Caki2 (cell line): Measurements from ENCODE around the gene FAM98A. TPM values are rescaled to one million over a fixed set of nuclear protein-coding genes. Genes with fewer than 3 reads are reported as not detected.
A peak's percentile ranks its signal among the peaks of the same experiment; 100 is the strongest.

Source experiments
- DNase-seq: peaks from one replicate; pipeline ENCODE4 v3.0.0-alpha.2; 2015; ENCODE audit warnings: low read depth
- in situ Hi-C: cut with HindIII; loops from 2 replicates; pipeline ENCODE4 v1.10.0; 2016; ENCODE audit warnings: low sequenced_read_pairs, low pct_unique_long_range_greater_than_20kb, mixed read lengths
- total RNA-seq: library from RNA; depleted of rRNA; stranded (reverse); fragments of >200 nt; shearing (Covaris generic); gene quantifications from 2 replicates; pipeline ENCODE4 v1.2.3, GENCODE V29; 2014; ENCODE audit warnings: low replicate concordance

Gene FAM98A
- total RNA-seq, 1 experiment from 2014 or later = 4.0 TPM

DNA sequence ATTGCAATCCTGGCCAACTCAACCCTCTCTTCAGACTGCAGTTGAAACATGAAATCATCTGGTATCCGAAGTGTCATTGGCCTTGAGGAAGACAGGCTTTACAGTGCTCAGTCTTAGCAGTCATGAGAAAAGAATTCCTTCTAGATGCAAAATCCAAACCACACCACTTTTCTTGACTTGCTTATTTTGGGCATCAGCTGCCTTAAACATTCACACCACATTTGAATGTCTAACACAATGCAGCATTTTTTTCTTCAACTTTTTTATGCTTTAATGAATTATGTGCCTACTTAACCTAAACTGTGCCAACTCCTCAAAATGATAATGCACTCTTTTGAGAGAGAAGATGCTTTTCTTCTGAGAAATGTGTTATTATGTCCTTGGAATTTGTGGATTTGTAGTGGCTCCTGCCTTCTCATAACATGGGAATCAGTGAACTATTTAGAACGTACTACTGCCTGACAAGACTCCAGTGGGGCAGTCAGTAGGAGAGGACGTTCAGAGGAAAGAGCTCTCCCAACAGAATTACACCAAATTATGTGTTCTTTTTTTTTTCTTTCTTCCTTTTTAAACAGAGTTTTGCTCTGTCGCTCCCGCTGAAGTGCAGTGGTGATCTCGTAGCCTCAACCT is 3.2 kb upstream of the FAM98A start:
- in situ Hi-C loops = no loop called here

DNA sequence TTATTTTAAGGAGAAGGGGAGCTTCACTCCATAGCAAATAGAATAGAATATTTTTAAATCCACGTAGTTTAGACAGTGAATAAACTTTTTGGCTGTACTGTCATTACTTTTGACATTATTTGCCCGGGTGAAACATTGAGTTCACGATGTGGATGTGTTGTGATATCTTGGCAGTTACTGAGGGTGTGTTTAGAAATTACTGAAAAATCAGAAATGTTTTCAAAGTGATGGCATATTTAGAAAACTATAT is 769 bp upstream of the FAM98A start:
- no peak for DNase-seq
- in situ Hi-C loops = no loop called here

More for the DNA sequence above, 3.2 kb upstream of the FAM98A start:
- no peak for DNase-seq

DNA sequence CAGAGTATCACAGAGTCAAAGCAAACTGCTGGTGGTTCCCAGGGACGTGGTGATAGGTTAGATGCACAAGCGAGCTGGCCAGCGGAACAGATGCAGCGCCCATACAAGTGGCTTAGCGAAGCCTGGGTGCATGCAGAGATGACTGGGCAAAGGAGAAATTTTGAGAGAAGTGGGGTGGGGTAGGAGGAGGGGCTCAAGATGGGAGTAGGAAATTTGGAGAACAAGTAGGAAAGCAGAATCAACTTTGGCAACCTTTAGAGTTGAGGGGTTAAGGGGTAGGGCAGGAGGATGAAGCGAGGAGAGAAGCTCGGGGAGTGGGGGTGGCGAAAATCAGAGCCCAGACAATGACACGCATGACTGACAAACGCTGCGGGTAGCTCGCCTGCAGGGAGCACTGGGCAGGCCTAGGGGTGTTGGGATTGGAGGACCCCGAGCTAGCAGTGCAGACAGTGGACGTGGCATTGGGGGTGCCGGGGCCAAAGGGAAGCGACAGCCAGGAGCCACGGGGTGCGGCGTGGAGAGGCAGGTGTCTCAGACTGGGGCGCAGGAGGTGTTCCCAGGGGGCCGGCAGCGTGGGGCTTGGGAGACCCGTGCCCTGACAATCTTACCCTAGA is 431 bp downstream of the FAM98A start:
- in situ Hi-C loops = no loop called here
- DNase-seq = peak; percentile 28

DNA sequence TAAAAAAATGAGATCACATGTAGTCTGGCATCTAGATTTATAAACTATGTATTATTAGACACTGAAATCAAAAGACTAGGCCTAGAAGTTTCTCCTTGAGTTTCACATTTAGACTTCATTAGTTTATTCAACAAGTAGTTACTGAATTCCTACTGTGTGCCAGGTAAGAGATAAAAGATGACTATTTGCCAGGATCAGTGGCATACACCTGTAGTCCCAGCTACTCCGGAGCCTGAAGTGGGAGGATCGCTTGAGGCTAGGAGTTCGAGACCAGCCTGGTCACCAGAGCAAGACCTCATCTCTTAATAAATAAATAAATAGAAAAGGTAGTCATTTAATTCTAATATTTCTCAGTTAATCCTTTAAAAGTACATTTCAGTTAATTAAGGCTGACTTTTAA is 2.1 kb downstream of the FAM98A start:
- in situ Hi-C loops = no loop called here
- no peak for DNase-seq

DNA sequence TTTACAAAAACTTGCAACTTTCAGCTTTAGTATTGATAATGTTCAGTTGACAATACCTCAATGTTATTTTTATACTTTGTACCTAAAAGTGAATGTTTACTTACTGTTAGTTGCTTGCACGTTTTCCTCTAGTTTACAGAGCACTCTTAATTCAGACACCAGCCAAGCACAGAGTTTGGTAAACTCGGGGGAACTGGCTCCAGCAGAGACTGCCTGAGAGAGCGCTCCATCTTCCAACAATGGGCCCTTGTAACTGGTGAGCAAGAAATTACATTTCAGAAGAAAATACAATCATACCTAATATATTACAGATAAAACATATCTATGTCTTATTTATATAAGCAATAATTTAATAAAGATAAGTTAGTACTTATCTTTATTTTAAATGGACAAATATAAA is 3.7 kb downstream of the FAM98A start:
- no peak for DNase-seq
- in situ Hi-C loops = no loop called here

DNA sequence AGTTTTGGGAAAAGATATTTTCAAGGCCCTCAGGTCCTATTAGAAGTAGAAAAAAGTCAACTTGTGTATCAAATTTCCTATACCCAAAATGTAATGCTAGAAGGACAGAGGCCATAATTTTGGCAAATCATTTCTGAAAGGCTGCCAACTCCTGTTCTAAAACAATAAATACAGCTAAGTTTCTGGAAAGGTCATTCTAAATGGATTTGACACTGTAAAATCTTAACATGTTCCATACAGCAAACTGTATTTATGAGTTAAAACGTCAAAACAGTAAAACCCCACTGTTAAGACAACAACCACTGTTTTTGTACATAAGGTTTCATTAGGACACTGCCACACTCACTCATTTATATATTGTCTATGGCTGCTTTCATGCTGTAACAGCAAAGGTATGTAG is 9.7 kb downstream of the FAM98A start:
- in situ Hi-C loops = no loop called here
- no peak for DNase-seq

DNA sequence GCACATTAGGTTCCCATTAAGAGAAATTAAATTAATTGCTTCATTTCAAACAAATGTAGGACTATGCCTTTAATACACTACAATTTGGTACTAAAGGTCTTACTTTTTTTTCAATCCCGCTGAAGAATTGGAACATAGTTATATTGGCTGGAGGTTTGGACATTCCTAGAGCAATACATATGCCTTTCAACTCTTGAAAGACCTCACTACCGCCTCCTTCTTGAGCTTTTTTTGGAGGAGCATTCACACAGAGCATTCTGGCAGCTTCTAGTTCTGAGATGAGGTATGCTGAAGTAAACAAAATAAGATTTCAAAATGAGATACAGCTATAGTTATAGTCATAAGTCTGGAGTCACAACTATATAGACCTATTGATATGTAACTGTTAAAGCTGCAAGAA is 10.9 kb downstream of the FAM98A start:
- in situ Hi-C loops = no loop called here
- DNase-seq = no peak

DNA sequence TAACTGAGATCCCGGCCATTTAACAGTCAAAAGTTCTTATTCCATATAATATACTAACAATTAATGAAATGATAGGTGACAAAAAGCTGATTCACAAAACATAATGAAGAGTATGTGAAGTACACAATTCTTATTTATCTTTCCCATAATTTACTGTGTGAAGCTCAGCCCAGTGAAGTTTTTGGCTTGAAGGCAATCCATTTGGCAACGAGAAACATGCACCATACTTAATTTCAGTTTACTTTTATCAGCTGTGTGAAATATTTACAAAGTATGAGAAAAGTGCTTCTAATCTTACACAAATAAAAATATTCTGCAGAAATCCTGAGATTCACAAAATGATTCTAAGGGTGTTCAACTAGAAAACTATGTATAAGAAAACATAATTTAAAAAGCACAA is 12.3 kb downstream of the FAM98A start:
- no peak for DNase-seq
- in situ Hi-C loops = no loop called here

DNA sequence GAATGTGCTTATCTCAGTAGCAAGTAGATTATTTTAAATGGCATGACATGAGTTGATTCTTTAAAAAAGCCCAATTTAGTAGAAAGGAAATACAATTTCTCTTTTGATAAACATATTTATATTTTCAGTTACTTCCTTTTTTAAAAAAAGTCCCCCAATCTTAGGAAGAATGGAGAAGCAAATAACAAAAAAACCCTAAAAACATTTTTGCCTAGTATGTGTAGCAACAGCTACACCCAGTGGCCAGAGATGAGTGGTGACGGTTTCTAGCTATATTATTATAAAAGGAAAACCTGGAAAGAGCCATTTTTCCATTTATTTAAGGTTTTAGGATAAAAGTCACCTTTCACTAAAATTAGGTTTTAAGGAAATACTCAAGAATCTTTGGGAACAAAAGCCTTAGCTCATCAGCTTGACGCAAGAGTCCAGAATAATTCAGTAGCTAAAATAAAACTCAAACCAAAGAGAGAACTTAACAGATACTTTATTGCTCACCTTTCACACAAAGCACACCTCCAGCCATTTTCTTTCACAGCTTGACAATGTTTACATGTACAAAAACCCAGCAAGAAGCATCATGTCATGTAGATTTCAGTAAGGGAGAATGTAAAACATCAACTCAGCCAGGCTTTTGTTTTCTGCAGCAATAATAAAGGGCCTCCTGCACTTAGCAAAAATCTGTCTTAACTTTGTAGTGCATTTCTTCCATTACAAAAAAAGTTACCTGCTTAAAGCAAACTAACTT is 15.7 kb downstream of the FAM98A start:
- DNase-seq = peak; percentile 17
- in situ Hi-C loops = no loop called here

DNA sequence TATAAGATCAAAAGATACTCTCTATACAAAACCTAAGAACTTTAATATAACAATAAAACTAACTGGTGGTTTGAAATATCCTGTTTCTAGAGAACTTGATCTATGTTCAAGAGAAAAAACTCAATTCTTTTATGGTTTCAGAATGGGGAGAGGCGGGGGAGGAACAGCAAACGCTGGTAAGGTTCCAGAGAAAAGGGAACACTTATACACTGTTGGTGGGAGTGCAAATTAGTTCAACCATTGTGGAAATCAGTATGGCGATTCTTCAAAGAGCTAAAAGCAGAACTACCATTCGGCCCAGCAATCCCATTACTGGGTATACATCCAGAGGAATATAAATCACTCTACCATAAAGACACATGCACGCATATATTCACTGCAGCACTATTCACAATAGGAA is 17.2 kb downstream of the FAM98A start:
- no peak for DNase-seq
- in situ Hi-C loops = no loop called here

DNA sequence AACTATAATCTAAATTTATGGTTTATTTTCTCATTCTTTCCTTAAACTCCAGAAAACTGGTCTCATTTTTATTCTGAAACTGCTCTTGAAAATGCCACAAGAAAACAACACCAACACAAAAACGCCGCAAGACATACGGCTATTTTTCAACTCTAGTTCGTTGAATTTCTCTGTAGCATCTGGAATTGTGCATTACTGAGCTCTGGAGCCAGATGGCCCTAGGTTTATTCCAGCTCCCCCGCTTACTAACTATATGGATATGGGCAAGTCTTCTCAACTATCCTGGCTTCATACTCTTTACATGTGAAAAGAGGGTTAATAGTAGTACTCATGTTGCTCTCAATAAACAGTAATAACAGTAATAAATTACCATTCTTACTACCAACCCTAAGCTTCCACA is 19.9 kb downstream of the FAM98A start:
- in situ Hi-C loops = no loop called here
- no peak for DNase-seq

DNA sequence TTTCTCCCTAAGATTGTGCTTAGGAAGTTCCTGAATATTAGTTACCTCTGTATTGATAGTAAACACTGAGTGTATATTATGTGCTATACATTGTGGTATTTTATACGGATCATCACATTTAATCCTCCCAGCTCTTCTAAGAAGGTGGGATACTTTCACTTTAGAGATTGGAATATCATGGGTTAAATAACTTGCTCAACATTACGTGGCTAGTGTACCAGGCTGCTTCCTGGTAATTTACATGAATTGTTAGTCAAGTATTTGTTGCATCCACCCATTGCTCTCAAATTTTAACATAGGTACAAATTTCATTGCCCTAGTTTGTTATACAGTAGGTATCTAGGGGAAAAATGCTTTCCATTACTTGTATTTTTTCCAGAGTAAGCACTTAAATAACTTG is 21.4 kb downstream of the FAM98A start:
- in situ Hi-C loops = no loop called here
- no peak for DNase-seq

DNA sequence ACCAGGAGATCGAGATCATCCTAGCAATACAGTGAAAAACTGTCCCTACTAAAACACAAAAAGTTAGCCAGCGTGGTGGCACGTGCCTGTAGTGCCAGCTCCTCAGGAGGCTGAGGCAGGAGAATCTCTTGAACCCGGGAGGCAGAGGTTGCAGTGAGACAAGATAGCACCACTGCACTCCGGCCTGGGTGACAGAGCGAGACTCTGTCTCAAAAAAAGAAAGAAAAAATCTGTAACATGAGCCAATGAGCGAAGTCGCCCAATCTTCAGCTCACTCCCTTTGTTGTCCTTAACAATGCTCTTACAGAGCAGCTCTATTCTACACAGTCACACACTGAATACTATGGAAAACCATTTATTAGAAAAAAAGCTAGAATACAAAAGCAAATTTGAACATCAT is 22.0 kb downstream of the FAM98A start:
- in situ Hi-C loops = no loop called here
- no peak for DNase-seq

DNA sequence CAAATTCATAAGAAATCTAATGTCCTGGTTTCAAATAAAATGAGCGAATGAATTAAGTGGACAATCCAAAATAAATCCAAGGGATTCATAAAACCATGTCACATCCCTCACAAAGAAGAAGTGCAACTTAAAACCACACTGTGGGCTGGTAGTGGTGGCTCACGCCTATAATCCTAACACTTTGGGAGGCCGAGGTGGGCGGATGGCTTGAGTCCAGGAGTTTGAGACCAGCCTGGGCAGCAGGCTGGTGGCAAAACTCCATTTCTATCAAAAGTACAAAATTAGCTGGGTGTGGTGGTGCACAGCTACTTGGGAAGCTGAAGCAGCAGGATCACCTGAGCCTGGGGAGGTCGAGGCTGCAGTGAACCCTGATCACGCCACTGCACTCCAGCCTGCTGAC is 25.4 kb downstream of the FAM98A start:
- DNase-seq = no peak
- in situ Hi-C loops = no loop called here

DNA sequence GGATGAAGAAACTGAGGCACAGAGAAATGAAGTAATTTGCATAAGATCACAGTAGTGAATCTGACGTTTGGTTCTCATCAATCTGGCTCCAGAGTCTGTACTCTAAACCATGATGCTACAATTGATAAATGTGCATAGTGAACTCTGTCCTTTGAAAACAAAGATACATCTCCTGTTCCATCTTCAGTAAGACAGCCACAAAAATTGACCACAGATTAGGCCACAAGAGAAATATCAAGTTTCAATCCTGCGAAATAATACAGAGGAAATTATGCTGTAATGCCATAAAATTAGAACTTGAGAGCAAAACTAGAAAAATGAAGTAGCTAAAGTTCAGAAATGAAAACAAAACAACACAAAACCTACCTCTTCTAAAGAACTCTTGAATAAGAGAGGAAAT is 28.4 kb downstream of the FAM98A start:
- DNase-seq = no peak
- in situ Hi-C loops = no loop called here

DNA sequence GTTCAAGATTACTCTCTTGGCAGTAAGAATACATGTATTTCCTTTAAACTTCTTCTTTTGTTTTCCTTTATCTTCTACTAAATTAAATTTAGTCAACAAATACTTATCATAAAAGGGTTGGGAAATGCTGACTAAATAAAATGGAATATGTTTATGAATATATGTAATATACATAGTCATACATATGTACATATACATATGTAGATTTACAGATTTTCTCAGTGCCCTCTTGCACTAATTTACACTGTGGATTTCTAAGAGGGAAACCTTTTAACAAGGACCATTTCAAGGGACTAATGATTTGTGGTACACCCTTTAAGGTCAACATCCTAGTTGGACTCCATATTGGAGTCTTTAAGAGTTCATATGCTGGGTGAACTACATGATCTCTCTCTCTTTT is 37.2 kb downstream of the FAM98A start:
- in situ Hi-C loops = no loop called here
- DNase-seq = no peak

DNA sequence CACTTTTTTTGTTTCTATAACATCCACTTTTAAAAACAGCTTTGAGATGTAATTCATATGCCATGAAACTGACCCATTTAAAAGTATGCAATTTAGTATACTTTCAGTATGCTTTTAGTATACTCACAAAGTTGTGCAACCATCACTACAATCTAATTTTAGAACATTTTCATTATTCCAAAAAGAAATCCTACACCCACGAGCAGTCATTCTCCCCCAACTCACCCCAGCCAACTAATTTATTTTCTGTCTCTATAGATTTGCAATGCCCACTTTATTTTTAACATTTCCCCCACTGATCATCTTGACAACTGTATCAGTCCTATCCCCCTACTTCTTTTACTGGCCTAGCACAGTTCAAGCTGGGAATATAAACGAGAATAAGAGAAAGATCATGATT is 39.1 kb downstream of the FAM98A start:
- DNase-seq = no peak
- in situ Hi-C loops = no loop called here

DNA sequence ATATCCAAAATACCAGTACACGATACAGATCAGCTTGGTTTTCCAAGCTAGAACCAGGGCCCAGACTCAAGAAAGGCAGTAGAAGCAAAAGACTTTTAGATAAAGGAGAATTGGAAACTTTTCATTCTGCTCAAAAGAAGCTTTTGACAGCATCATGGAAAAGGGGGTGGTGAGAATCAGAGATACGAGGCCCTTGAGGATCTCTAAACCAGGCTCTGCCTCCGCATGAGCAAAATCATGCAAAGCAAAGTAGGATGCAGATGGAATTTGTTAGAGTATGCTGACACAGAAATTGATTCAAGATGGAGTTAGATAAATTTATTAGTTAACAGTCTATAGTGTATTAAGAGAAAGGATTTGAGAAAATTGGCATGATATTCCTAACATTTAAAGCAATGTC is 39.8 kb downstream of the FAM98A start:
- DNase-seq = no peak
- in situ Hi-C loops = no loop called here

DNA sequence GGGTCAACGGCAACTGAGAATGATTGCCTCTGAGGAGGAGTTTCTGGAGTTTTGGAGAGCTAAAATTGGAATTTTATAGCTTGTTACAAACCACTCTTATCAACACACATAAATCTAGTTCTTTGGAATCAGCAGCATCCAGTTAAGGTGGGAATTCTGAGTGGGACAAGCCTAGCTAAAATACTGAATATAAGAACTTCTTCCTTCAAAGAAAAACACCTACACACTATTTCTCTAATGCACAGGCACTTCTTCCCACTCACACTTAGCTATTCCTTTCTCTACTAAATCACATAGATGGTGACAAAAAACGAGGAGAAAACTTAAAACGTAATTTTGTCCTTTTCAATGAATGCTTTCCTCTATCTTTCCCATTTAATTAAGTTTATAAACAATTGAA is 43.4 kb downstream of the FAM98A start:
- DNase-seq = no peak
- in situ Hi-C loops = no loop called here
